Measurements from ENCODE around the gene B3GLCT.

Gene B3GLCT

DNA sequence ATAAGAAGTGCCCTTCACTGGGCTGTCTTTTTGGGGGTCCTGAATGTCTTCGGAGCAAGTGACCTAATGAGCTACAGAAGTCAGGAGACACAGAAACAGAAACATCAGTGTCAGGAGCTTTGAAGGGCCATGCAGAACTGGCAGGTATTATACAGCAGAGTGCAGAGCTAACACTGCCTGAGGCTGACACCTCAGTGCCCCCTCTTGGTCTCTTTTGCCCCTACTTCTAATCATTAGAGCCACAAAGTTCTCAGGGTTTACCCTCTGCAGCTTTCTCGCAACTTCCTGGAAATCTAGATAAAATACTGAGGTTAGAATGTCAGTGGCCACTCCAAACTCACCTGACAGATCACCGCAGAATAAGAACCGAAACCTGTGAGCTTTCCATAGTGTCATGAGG is 172.7 kb downstream of the B3GLCT start:
- H3K27ac ChIP-seq (ENCODE audit: low read length), result no peak overlapping the region
- H3K27me3 ChIP-seq (ENCODE audit: control insufficient read depth in 1 of 2, insufficient read depth in 2 of 2, low read length in 2 of 2), result no peaks in the 10 kb centered on the region
- H3K36me3 ChIP-seq (ENCODE audit: control insufficient read depth in 2 of 2, insufficient read depth in 2 of 2, low read length in 2 of 2), result no peaks in the 10 kb centered on the region
- H3K9me3 ChIP-seq (ENCODE audit: control insufficient read depth in 2 of 2, low read length in 2 of 2), result no peaks in the 10 kb centered on the region
- no peak overlapping the region for H3K4me3 ChIP-seq (ENCODE audit: low read length in 2 of 2)
- no peak overlapping the region for H3K9ac ChIP-seq (ENCODE audit: low read length in 2 of 2)
- no peaks in the 10 kb centered on the region for H3K4me1 ChIP-seq (ENCODE audit: control insufficient read depth, insufficient read depth, low read length)

DNA sequence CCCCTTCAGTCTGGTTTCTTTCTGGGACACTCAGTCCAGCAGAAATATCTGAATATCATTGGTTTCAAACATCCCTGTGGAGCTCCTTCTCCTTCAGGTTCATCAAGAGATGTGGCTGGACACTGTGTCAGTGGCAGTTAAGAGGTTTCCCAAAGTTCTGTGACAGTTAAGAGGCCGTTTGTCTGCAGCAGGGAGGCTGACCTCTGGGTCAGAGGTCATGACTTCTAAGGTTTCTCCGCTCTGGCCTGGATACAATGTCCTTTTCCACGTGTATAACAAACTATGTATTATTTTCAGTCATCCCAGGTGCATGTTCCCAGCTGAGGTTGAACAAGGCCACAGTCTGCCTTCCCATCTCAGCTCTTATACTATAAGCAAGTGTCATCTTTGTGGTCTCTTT is 174.9 kb downstream of the B3GLCT start:
- H3K27ac ChIP-seq (ENCODE audit: low read length), result no peak overlapping the region

DNA sequence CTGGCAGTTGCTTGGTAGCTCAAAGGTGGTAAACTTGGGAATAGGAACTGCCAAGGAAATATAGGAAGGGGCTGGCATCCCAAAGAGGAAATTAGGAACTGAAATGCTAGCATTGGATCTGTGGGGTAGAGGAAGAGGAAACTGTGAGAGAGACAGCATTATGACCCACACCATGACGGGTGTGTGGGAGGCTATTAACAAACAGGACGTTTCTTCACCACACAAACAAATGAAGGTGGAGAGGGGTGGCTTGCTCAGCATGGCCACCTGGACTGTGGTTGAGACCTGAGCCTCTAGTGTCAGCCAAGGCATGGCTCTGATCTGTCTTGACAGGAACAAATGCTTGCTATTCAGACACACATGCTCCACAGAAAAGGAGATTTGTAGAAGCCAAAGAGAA is 178.2 kb downstream of the B3GLCT start:
- H3K36me3 ChIP-seq (ENCODE audit: control insufficient read depth in 2 of 2, insufficient read depth in 2 of 2, low read length in 2 of 2), result no peaks in the 10 kb centered on the region
- no peaks in the 10 kb centered on the region for H3K9me3 ChIP-seq (ENCODE audit: control insufficient read depth in 2 of 2, low read length in 2 of 2)
- H3K27me3 ChIP-seq (ENCODE audit: control insufficient read depth in 1 of 2, insufficient read depth in 2 of 2, low read length in 2 of 2), result no peaks in the 10 kb centered on the region
- H3K27ac ChIP-seq (ENCODE audit: low read length), result no peak overlapping the region
- H3K4me1 ChIP-seq (ENCODE audit: control insufficient read depth, insufficient read depth, low read length), result no peaks in the 10 kb centered on the region
- H3K9ac ChIP-seq (ENCODE audit: low read length in 2 of 2), result no peak overlapping the region
- H3K4me3 ChIP-seq (ENCODE audit: low read length in 2 of 2), result no peak overlapping the region

More for the DNA sequence above, 174.9 kb downstream of the B3GLCT start:
- Histone ChIP-seq H3K4me3 (ENCODE audit: low read length in 2 of 2) (no peak overlapping the region), H3K9me3 (ENCODE audit: control insufficient read depth in 2 of 2, low read length in 2 of 2) (no peaks in the 10 kb centered on the region), H3K36me3 (ENCODE audit: control insufficient read depth in 2 of 2, insufficient read depth in 2 of 2, low read length in 2 of 2) (no peaks in the 10 kb centered on the region), H3K27me3 (ENCODE audit: control insufficient read depth in 1 of 2, insufficient read depth in 2 of 2, low read length in 2 of 2) (no peaks in the 10 kb centered on the region), H3K9ac (ENCODE audit: low read length in 2 of 2) (no peak overlapping the region), H3K4me1 (ENCODE audit: control insufficient read depth, insufficient read depth, low read length) (no peaks in the 10 kb centered on the region)

DNA sequence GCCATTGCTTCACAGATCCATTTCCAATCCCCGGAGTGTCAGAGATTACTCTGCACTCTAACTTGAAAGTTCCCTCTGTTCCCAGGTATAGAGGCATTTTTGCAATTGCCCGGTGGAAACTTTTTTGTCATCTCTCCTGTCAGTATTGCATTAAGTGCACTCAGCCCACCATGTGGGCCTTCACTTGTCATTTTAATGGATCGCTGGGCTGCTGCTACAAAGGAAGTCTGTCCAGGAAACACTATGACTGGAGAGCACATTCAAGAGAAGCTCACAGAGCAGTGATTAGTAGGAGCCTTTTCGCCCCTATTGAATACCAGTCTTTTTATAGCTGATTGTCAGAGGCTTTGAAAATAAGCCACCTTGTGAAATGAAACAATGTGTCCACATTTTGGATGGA is 180.9 kb downstream of the B3GLCT start:
- H3K4me1 ChIP-seq (ENCODE audit: control insufficient read depth, insufficient read depth, low read length), result no peaks in the 10 kb centered on the region
- no peaks in the 10 kb centered on the region for H3K27me3 ChIP-seq (ENCODE audit: control insufficient read depth in 1 of 2, insufficient read depth in 2 of 2, low read length in 2 of 2)
- H3K4me3 ChIP-seq (ENCODE audit: low read length in 2 of 2), result no peak overlapping the region
- no peak overlapping the region for H3K27ac ChIP-seq (ENCODE audit: low read length)
- no peak overlapping the region for H3K9ac ChIP-seq (ENCODE audit: low read length in 2 of 2)
- H3K36me3 ChIP-seq (ENCODE audit: control insufficient read depth in 2 of 2, insufficient read depth in 2 of 2, low read length in 2 of 2), result no peaks in the 10 kb centered on the region
- H3K9me3 ChIP-seq (ENCODE audit: control insufficient read depth in 2 of 2, low read length in 2 of 2), result no peaks in the 10 kb centered on the region

Data from stomach smooth muscle (tissue), 2 donors.